HepG2 (cell line): ENCODE results near the gene SPATS2. TPM values are rescaled to one million over a fixed set of nuclear protein-coding genes. Genes with fewer than 3 reads are reported as not detected.

ENCODE experiments used
- ATAC-seq: fragments of 200-7000 bp; cut with Tn5 transposase; 3 replicates; pipeline ENCODE4 v1.9.1; 2020; ENCODE audit warnings: mild to moderate bottlenecking, moderate library complexity
- BruUV-seq: library from RNA; stranded (reverse); fragments of 400-500 nt; replicated peaks from 2 replicates; lab custom pipeline; 2021; lab: Mats Ljungman, UMichigan
- CTCF ChIA-PET: fragments of 300-600 bp; formaldehyde crosslinking; extraction: SDS; loops from one replicate; lab custom pipeline; 2021; ENCODE audit warnings: low total read pairs, inconsistent platforms, low intra/inter-chr PET ratio; lab: Yijun Ruan, JAX
- POLR2A ChIA-PET: fragments of 350-600 bp; sonication (Branson Sonifier 250); formaldehyde crosslinking; loops from one replicate; lab custom pipeline; 2020; ENCODE audit warnings: antibody characterized with exemption, inconsistent platforms; lab: Yijun Ruan, JAX
- DNase-seq: peaks from one replicate; pipeline ENCODE4 v3.0.0-alpha.2; 2015; ENCODE audit warnings: low spot score
- FAIRE-seq: peaks from 3 replicates; lab custom pipeline; 2011; peaks lifted over from hg19 to GRCh38; lab: Jason Lieb, UNC
- H2AFZ ChIP-seq: one replicate; pipeline ENCODE4 v1.6.1; 2011; ENCODE audit warnings: low read length, inconsistent platforms
- H3K27ac ChIP-seq: fragments of 300-600 bp; 3 replicates; pipeline ENCODE4 v1.8.0; 2011; ENCODE audit warnings: mixed run types, mild to moderate bottlenecking, mixed read lengths, low read length, inconsistent platforms; ENCODE audit not compliant: insufficient read depth; ENCODE audit errors: extremely low read length
- H3K27me3 ChIP-seq, 2 experiments: fragments of 200-600 bp in 1 of 2; 2 replicates in 1 of 2; 3 replicates in 1 of 2; pipeline versions ENCODE4 v1.6.0 to v1.8.0; 2011; ENCODE audit warnings: low read length in 2 of 2, mild to moderate bottlenecking in 2 of 2, moderate library complexity in 2 of 2, inconsistent platforms in 1 of 2; ENCODE audit not compliant: insufficient read depth in 2 of 2, control insufficient read depth in 1 of 2
- H3K36me3 ChIP-seq, 2 experiments: fragments of 200-600 bp in 1 of 2; replicated peaks in 1 of 2; 2 replicates in 1 of 2; 3 replicates in 1 of 2; pipeline versions ENCODE4 v1.5.1 to v1.8.0; 2011; ENCODE audit warnings: low read length in 2 of 2, inconsistent platforms in 1 of 2; ENCODE audit not compliant: insufficient read depth in 2 of 2, control insufficient read depth in 1 of 2
- H3K4me1 ChIP-seq: 2 replicates; pipeline ENCODE4 v1.5.1; 2012; ENCODE audit warnings: low read length, inconsistent platforms; ENCODE audit not compliant: insufficient read depth
- H3K4me2 ChIP-seq: 2 replicates; pipeline ENCODE4 v1.6.0; 2011; ENCODE audit warnings: low read depth, low read length, inconsistent platforms
- H3K4me3 ChIP-seq, 3 experiments: fragments of 200-600 bp in 1 of 3; sonication (generic), shearing (Covaris generic) in 1 of 3; replicated peaks in 1 of 3; 2 replicates each; pipeline ENCODE4 v1.5.1; 2011 to 2016; ENCODE audit warnings: low read length in 3 of 3, inconsistent platforms in 2 of 3, low read depth in 2 of 3, mild to moderate bottlenecking in 2 of 3, control low read depth in 1 of 3, mixed read lengths in 1 of 3; ENCODE audit not compliant: insufficient read depth in 1 of 3
- H3K79me2 ChIP-seq: one replicate; pipeline ENCODE4 v1.6.1; 2011; ENCODE audit warnings: low read length, inconsistent platforms; ENCODE audit not compliant: insufficient read depth
- H3K9ac ChIP-seq: 2 replicates; pipeline ENCODE4 v1.6.0; 2011; ENCODE audit warnings: mild to moderate bottlenecking, low read depth, low read length, inconsistent platforms; ENCODE audit not compliant: insufficient read depth
- H3K9me3 ChIP-seq: 2 replicates; pipeline ENCODE4 v1.5.1; 2012; ENCODE audit warnings: mild to moderate bottlenecking, low read length
- H4K20me1 ChIP-seq: 2 replicates; pipeline ENCODE4 v1.6.0; 2011; ENCODE audit warnings: inconsistent platforms, mild to moderate bottlenecking, low read length, moderate library complexity; ENCODE audit not compliant: insufficient read depth
- HCFC1 ChIP-seq: fragments of 150-350 bp; IDR thresholded peaks from 2 replicates; pipeline ENCODE4 v1.6.1; 2014; ENCODE audit warnings: low read depth, low read length
- NFKB2 ChIP-seq: sonication (generic); formaldehyde crosslinking; IDR thresholded peaks from 2 replicates; pipeline ENCODE4 v1.4.0; 2020; ENCODE audit warnings: missing genetic modification reagents, borderline replicate concordance
- PAF1 ChIP-seq: IDR thresholded peaks from 2 replicates; pipeline ENCODE4 v1.6.1; 2016; ENCODE audit warnings: missing genetic modification reagents, missing compliant biosample characterization
- SMAD1 ChIP-seq: sonication (generic); formaldehyde crosslinking; IDR thresholded peaks from 2 replicates; pipeline ENCODE4 v1.4.0; 2020; ENCODE audit warnings: missing genetic modification reagents, low read depth, mild to moderate bottlenecking, borderline replicate concordance
- SOX6 ChIP-seq, 2 experiments: fragments of 450-650 bp in 1 of 2; sonication (generic) in 1 of 2; formaldehyde crosslinking in 1 of 2; IDR thresholded peaks; 2 replicates each; pipeline versions ENCODE4 v1.4.0 to v1.6.1; 2017 to 2020; ENCODE audit warnings: antibody characterized with exemption in 1 of 2, mild to moderate bottlenecking in 1 of 2, missing genetic modification reagents in 1 of 2
- ZNF124 ChIP-seq: sonication (generic); formaldehyde crosslinking; IDR thresholded peaks from 2 replicates; pipeline ENCODE4 v1.4.0; 2020; ENCODE audit warnings: missing genetic modification reagents
- ZNF431 ChIP-seq: sonication (generic); formaldehyde crosslinking; IDR thresholded peaks from 2 replicates; pipeline ENCODE4 v1.9.0; 2022; ENCODE audit warnings: missing genetic modification reagents, low read depth, mild to moderate bottlenecking, borderline replicate concordance
- ZNF713 ChIP-seq: sonication (generic); formaldehyde crosslinking; IDR thresholded peaks from 2 replicates; pipeline ENCODE4 v1.4.0; 2020; ENCODE audit warnings: mild to moderate bottlenecking, missing genetic modification reagents
- ZSCAN29 ChIP-seq: sonication (generic); formaldehyde crosslinking; conservative IDR thresholded peaks from 2 replicates; pipeline ENCODE4 v1.4.0; 2020; ENCODE audit warnings: mild to moderate bottlenecking, missing genetic modification reagents
- WGBS: methylation state at CpG from one replicate; pipeline ENCODE4 v1.1.6; 2017; ENCODE audit warnings: low lambda C conversion rate; 5-methylcytosine and 5-hydroxymethylcytosine counted together
- in situ Hi-C: cut with HindIII; loops from 2 replicates; pipeline ENCODE4 v1.10.0; 2017; ENCODE audit warnings: low pct_unique_long_range_greater_than_20kb; ENCODE audit not compliant: extremely low pct_ligation_motif_present
- intact Hi-C: fragments of 100-400 bp; cut with micrococcal nuclease; formaldehyde crosslinking; loops from one replicate; pipeline ENCODE4 v1.10.0; 2022; ENCODE audit not compliant: unreplicated experiment
- polyA plus RNA-seq, 8 experiments: library from polyadenylated mRNA; depleted of rRNA in 3 of 8; stranded (reverse) in 7 of 8; unstranded in 1 of 8; fragments of >200 nt; fragmentation: Illumina TruSeq in 4 of 8; extraction: Trizol in 4 of 8; gene quantifications; 2 replicates each; pipeline versions ENCODE4 v1.2.1 to v1.2.3, GENCODE V29; 2011 to 2016; ENCODE audit warnings: low read depth in 4 of 8, missing spikeins in 1 of 8, mixed read lengths in 1 of 8; ENCODE audit not compliant: insufficient read depth in 1 of 8
- total RNA-seq, 5 experiments: library from RNA; depleted of rRNA; stranded (reverse); fragments of >200 nt; fragmentation: Illumina TruSeq; extraction: Trizol; gene quantifications; 2 replicates each; pipeline ENCODE4 v1.2.3, GENCODE V29; 2016; ENCODE audit warnings: low read depth in 1 of 5
- TF ChIP-seq, protein P1 (sequence below): sonication (generic); formaldehyde crosslinking; IDR thresholded peaks from 2 replicates; pipeline ENCODE4 v1.5.0; 2020; ENCODE audit warnings: mild to moderate bottlenecking, missing genetic modification reagents, borderline replicate concordance
- TF ChIP-seq, protein P2 (sequence below): sonication (generic); formaldehyde crosslinking; conservative IDR thresholded peaks from 2 replicates; pipeline ENCODE4 v1.4.0; 2020; ENCODE audit warnings: missing genetic modification reagents
- TF ChIP-seq, protein P3 (sequence below): sonication (generic); formaldehyde crosslinking; IDR thresholded peaks from 2 replicates; pipeline ENCODE4 v1.4.0; 2020; ENCODE audit warnings: mild to moderate bottlenecking, missing genetic modification reagents, borderline replicate concordance

Gene SPATS2
- total and polyA plus RNA-seq, 2 of the 13 experiments (the other 11 are each of a cell fraction or from before 2014, with no cell fraction given) = 19.3 to 28.1 TPM

DNA sequence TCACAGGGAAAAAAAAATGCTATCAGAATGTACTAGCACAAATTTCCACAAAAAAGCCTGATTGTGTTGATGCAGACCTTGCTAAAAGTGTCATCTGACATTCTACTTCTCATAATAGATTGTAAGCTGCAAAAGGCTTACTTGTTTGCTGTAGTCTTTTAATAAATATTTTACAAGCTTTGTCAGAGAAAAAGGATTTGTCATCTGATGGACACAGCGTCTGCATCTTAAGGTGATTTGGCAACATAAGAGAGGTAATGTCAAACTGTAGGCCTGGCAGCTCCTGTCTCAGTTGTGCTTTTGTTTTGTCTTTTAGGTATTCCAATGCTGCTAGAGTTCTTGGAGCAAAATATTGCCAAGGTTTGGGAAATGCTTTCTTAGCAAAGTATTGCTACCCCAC lies 145.3 kb downstream of the SPATS2 start (continued):
- TF ChIP-seq, protein P1, sequence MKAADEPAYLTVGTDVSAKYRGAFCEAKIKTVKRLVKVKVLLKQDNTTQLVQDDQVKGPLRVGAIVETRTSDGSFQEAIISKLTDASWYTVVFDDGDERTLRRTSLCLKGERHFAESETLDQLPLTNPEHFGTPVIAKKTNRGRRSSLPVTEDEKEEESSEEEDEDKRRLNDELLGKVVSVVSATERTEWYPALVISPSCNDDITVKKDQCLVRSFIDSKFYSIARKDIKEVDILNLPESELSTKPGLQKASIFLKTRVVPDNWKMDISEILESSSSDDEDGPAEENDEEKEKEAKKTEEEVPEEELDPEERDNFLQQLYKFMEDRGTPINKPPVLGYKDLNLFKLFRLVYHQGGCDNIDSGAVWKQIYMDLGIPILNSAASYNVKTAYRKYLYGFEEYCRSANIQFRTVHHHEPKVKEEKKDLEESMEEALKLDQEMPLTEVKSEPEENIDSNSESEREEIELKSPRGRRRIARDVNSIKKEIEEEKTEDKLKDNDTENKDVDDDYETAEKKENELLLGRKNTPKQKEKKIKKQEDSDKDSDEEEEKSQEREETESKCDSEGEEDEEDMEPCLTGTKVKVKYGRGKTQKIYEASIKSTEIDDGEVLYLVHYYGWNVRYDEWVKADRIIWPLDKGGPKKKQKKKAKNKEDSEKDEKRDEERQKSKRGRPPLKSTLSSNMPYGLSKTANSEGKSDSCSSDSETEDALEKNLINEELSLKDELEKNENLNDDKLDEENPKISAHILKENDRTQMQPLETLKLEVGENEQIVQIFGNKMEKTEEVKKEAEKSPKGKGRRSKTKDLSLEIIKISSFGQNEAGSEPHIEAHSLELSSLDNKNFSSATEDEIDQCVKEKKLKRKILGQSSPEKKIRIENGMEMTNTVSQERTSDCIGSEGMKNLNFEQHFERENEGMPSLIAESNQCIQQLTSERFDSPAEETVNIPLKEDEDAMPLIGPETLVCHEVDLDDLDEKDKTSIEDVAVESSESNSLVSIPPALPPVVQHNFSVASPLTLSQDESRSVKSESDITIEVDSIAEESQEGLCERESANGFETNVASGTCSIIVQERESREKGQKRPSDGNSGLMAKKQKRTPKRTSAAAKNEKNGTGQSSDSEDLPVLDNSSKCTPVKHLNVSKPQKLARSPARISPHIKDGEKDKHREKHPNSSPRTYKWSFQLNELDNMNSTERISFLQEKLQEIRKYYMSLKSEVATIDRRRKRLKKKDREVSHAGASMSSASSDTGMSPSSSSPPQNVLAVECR = no peak
- TF ChIP-seq PAF1 = no peak
- TF ChIP-seq ZSCAN29 (CRISPR knock-in tag) = no peak
- TF ChIP-seq, all 625 proteins: peak for 0

DNA sequence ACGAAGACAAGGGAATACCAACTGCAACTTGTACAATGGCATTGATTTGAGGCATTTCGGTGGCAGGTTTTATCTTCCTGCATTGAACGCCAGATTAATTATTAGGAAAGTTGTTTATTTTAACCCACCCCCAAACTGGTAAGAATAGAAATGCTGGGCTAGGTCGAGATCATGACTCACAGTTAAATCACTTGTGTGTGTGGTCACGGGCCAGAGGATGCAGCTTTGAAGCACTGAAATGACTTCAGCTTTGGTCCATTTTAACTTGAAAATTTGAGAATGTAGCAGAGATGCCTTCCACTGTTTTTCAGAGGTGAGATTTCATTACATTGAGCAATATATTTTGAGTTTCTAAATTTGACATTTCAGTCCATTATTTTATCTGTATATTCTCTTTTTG lies 148.0 kb downstream of the SPATS2 start:
- POLR2A ChIA-PET = no interaction called here
- Histone ChIP-seq H4K20me1 (no peaks in the 10 kb centered on the region), H3K36me3 (peaks cover 0 to 15% of the 10 kb centered on the region in 2 experiments; a peak in 2 of 5 replicates), H3K4me2 (no peak overlapping the region), H2AFZ (no peak overlapping the region), H3K79me2 (no peaks in the 10 kb centered on the region), H3K27me3 (no peaks in the 10 kb centered on the region), H3K4me1 (peaks cover 16% of the 10 kb centered on the region)
- DNase-seq (no peak), ATAC-seq (no peak), FAIRE-seq (no peak)
- in situ Hi-C loops = no loop called here
- intact Hi-C loops = loop anchor here (2.0 kb wide), 1 partner anchor 226 kb away; no protein-coding TSS in a partner anchor
- TF ChIP-seq, protein P2, sequence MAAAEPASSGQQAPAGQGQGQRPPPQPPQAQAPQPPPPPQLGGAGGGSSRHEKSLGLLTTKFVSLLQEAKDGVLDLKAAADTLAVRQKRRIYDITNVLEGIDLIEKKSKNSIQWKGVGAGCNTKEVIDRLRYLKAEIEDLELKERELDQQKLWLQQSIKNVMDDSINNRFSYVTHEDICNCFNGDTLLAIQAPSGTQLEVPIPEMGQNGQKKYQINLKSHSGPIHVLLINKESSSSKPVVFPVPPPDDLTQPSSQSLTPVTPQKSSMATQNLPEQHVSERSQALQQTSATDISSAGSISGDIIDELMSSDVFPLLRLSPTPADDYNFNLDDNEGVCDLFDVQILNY (CRISPR knock-in tag) = no peak
- TF ChIP-seq, protein P3, sequence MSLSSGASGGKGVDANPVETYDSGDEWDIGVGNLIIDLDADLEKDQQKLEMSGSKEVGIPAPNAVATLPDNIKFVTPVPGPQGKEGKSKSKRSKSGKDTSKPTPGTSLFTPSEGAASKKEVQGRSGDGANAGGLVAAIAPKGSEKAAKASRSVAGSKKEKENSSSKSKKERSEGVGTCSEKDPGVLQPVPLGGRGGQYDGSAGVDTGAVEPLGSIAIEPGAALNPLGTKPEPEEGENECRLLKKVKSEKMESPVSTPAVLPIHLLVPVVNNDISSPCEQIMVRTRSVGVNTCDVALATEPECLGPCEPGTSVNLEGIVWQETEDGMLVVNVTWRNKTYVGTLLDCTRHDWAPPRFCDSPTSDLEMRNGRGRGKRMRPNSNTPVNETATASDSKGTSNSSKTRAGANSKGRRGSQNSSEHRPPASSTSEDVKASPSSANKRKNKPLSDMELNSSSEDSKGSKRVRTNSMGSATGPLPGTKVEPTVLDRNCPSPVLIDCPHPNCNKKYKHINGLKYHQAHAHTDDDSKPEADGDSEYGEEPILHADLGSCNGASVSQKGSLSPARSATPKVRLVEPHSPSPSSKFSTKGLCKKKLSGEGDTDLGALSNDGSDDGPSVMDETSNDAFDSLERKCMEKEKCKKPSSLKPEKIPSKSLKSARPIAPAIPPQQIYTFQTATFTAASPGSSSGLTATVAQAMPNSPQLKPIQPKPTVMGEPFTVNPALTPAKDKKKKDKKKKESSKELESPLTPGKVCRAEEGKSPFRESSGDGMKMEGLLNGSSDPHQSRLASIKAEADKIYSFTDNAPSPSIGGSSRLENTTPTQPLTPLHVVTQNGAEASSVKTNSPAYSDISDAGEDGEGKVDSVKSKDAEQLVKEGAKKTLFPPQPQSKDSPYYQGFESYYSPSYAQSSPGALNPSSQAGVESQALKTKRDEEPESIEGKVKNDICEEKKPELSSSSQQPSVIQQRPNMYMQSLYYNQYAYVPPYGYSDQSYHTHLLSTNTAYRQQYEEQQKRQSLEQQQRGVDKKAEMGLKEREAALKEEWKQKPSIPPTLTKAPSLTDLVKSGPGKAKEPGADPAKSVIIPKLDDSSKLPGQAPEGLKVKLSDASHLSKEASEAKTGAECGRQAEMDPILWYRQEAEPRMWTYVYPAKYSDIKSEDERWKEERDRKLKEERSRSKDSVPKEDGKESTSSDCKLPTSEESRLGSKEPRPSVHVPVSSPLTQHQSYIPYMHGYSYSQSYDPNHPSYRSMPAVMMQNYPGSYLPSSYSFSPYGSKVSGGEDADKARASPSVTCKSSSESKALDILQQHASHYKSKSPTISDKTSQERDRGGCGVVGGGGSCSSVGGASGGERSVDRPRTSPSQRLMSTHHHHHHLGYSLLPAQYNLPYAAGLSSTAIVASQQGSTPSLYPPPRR (CRISPR knock-in tag) = no peak
- TF ChIP-seq ZNF124 (CRISPR knock-in tag) (no peak), NFKB2 (CRISPR knock-in tag) (no peak), ZNF431 (no peak), SOX6 (IDR thresholded peaks at IDR 0.05) (no peak), SOX6 (CRISPR knock-in tag; IDR thresholded peaks at IDR 0.05) (no peak), SMAD1 (CRISPR knock-in tag) (no peak), HCFC1 (no peak), ZNF713 (no peak)
- TF ChIP-seq, all 625 proteins: peak for 0
- Histone ChIP-seq H3K9me3 (no peaks in the 10 kb centered on the region), H3K27ac (no peak overlapping the region), H3K9ac (no peak overlapping the region), H3K4me3 (no peak overlapping the region)
- CTCF ChIA-PET = interaction anchor here (3.4 to 6.4 kb wide), 2 partner anchors 156 to 183 kb away, joined by 16 to 115 read pairs; no protein-coding TSS in a partner anchor
- BruUV-seq = no TSS peak
- 87% methylated on average over 5 of the region's 5 CpGs for WGBS
